Measurements from ENCODE around the gene SKA2.

Gene SKA2

GRCh38 chr17:59155439-59156177 lies 622 bp upstream of the SKA2 start, which contains the start of gene PRR11:
TSS of gene PRR11 (plus strand) at chr17:59155746. CDS start at chr17:59169753, 14,007 bp downstream.
- no peaks in the 10 kb centered on the region; the same call in 1 of the 2 replicates for H3K4me1 ChIP-seq
- TF ChIP-seq, protein P1, sequence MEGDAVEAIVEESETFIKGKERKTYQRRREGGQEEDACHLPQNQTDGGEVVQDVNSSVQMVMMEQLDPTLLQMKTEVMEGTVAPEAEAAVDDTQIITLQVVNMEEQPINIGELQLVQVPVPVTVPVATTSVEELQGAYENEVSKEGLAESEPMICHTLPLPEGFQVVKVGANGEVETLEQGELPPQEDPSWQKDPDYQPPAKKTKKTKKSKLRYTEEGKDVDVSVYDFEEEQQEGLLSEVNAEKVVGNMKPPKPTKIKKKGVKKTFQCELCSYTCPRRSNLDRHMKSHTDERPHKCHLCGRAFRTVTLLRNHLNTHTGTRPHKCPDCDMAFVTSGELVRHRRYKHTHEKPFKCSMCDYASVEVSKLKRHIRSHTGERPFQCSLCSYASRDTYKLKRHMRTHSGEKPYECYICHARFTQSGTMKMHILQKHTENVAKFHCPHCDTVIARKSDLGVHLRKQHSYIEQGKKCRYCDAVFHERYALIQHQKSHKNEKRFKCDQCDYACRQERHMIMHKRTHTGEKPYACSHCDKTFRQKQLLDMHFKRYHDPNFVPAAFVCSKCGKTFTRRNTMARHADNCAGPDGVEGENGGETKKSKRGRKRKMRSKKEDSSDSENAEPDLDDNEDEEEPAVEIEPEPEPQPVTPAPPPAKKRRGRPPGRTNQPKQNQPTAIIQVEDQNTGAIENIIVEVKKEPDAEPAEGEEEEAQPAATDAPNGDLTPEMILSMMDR (IDR thresholded peaks at IDR 0.05; ENCODE audit: low read depth, low read length), result no peak

DNA sequence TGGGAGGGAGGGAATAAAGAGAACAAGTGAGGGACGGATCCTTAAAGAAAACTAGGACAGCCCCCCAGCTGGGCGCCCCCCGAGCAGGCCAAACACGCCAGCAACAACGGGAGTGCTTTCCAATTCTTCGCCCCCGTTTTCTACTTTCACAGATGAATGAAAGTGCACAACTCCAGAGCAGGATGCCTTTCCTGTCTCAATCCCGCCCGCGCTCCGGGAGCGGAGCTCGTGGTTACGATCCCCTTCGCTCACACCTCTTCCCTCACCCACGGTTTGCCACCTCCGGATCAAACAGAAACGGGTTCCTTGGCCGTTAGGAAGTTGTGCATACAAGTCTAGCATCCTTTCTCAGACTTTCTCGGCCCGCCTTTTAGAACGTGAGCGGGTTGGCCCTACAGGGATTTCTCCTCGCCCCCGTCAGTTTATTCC lies 680 bp downstream of the SKA2 start:
- peak; percentile 62 for DNase-seq
- peaks cover 6% of the 10 kb centered on the region; the same call in 1 of the 2 replicates for H3K36me3 ChIP-seq
- no peaks in the 10 kb centered on the region for H3K27me3 ChIP-seq
- peak overlapping the region; percentile 90 for H3K4me3 ChIP-seq (ENCODE audit: low read depth, low read length)
- H3K4me1 ChIP-seq, result no peaks in the 10 kb centered on the region; the same call in 1 of the 2 replicates
- H3K9me3 ChIP-seq, result no peaks in the 10 kb centered on the region
- TF ChIP-seq, protein P1 (IDR thresholded peaks at IDR 0.05; ENCODE audit: low read depth, low read length), result no peak

More at GRCh38 chr17:59155439-59156177, 622 bp upstream of the SKA2 start, which contains the start of gene PRR11:
- Histone ChIP-seq H3K4me3 (ENCODE audit: low read depth, low read length) (peak within 1 kb of the TSS; percentile 90), H3K27me3 (no peaks in the 10 kb centered on the region), H3K9me3 (no peaks in the 10 kb centered on the region), H3K36me3 (no peaks in the 10 kb centered on the region; the same call in none of the 2 replicates)
- DNase-seq, result peak; percentile 97

GRCh38 chr17:59152925-59153324 lies 2.1 kb downstream of the SKA2 start:
- DNase-seq, result no peak
- no peaks in the 10 kb centered on the region for H3K9me3 ChIP-seq
- TF ChIP-seq, protein P1 (IDR thresholded peaks at IDR 0.05; ENCODE audit: low read depth, low read length), result no peak
- no peaks in the 10 kb centered on the region; the same call in 1 of the 2 replicates for H3K4me1 ChIP-seq
- no peaks in the 10 kb centered on the region for H3K27me3 ChIP-seq
- H3K36me3 ChIP-seq, result peaks cover 9% of the 10 kb centered on the region
- H3K4me3 ChIP-seq (ENCODE audit: low read depth, low read length), result peak overlapping the region; percentile 90

DNA sequence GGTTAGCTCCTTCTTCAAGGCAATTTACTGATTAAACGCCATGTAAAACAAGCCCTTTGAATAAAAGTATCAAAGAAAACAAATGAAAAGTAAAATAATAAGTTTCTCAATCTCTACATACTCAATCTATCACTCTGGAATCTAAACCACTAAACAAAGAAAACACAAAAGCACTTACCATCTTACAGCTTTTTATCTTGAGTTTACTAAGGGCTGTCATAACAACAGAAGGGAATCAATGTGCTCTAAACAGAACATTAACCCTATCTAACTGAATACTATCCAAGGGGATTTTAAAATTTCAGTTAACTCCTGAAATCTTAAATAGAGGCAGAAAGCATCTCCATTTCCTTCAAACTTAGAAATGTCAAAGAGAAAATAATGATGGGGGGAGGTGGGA lies 3.4 kb downstream of the SKA2 start:
- TF ChIP-seq, protein P1 (IDR thresholded peaks at IDR 0.05; ENCODE audit: low read depth, low read length), result no peak
- DNase-seq, result no peak
- H3K27me3 ChIP-seq, result no peaks in the 10 kb centered on the region
- H3K36me3 ChIP-seq, result peaks cover 9% of the 10 kb centered on the region
- H3K9me3 ChIP-seq, result no peaks in the 10 kb centered on the region
- no peaks in the 10 kb centered on the region; the same call in 1 of the 2 replicates for H3K4me1 ChIP-seq
- no peak overlapping the region for H3K4me3 ChIP-seq (ENCODE audit: low read depth, low read length)

- no peak for DNase-seq
- no peaks in the 10 kb centered on the region for H3K27me3 ChIP-seq
- peaks cover 9% of the 10 kb centered on the region for H3K36me3 ChIP-seq
- no peaks in the 10 kb centered on the region for H3K9me3 ChIP-seq
- H3K4me1 ChIP-seq, result no peaks in the 10 kb centered on the region; the same call in 1 of the 2 replicates
- TF ChIP-seq, protein P1 (IDR thresholded peaks at IDR 0.05; ENCODE audit: low read depth, low read length), result no peak
- H3K4me3 ChIP-seq (ENCODE audit: low read depth, low read length), result no peak overlapping the region
Observed at GRCh38 chr17:59151006-59151405, 4.0 kb downstream of the SKA2 start.
